ENCODE data around the gene LAD1.

The LAD1 gene

GRCh38 chr1:201422026-201422425 is 22.9 kb upstream of the LAD1 start:
- Histone ChIP-seq H3K4me3 (replicated peaks; ENCODE audit: insufficient read depth, low read length) (no peak overlapping the region), H3K27me3 (ENCODE audit: insufficient read depth, poor library complexity, severe bottlenecking) (no peaks in the 10 kb centered on the region), H3K27ac (replicated peaks) (no peak overlapping the region)
- TF ChIP-seq GABPA (IDR thresholded peaks at IDR 0.05; ENCODE audit: low read depth) (no peak), SPI1 (IDR thresholded peaks at IDR 0.05; ENCODE audit: borderline replicate concordance, low read depth) (no peak), REST (IDR thresholded peaks at IDR 0.05; ENCODE audit: insufficient replicate concordance, low read depth) (no peak), POLR2AphosphoS5 (IDR thresholded peaks at IDR 0.05; ENCODE audit: low read depth) (no peak)
- TF ChIP-seq, protein P1, sequence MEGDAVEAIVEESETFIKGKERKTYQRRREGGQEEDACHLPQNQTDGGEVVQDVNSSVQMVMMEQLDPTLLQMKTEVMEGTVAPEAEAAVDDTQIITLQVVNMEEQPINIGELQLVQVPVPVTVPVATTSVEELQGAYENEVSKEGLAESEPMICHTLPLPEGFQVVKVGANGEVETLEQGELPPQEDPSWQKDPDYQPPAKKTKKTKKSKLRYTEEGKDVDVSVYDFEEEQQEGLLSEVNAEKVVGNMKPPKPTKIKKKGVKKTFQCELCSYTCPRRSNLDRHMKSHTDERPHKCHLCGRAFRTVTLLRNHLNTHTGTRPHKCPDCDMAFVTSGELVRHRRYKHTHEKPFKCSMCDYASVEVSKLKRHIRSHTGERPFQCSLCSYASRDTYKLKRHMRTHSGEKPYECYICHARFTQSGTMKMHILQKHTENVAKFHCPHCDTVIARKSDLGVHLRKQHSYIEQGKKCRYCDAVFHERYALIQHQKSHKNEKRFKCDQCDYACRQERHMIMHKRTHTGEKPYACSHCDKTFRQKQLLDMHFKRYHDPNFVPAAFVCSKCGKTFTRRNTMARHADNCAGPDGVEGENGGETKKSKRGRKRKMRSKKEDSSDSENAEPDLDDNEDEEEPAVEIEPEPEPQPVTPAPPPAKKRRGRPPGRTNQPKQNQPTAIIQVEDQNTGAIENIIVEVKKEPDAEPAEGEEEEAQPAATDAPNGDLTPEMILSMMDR (IDR thresholded peaks at IDR 0.05; ENCODE audit: insufficient read depth, low read length), result no peak
- DNase-seq (ENCODE audit: low read depth in 1 of 2, low spot score in 1 of 2), result no peak

DNA sequence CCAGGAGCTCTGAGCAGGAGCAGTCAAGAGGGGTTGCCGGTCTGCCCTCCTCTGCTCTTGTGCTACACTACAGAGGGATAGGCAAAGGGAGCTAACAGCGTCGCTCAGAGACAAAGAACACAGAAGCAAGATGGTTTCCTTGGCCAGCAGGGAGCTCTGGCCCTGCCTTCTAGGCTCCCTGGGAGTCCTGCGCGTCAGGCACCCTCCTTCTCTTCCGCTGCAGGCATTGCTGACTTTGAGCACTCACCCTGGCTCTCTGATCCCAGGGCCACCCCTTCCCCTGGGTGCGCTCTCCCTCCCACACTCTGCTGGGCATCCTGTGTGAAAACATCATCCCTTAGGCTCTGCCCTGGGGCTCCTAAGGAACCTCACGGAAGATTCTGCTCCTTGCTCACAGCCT is 21.9 kb upstream of the LAD1 start:
- Histone ChIP-seq H3K4me3 (replicated peaks; ENCODE audit: insufficient read depth, low read length) (no peak overlapping the region), H3K27ac (replicated peaks) (no peak overlapping the region), H3K27me3 (ENCODE audit: insufficient read depth, poor library complexity, severe bottlenecking) (no peaks in the 10 kb centered on the region)
- TF ChIP-seq GABPA (IDR thresholded peaks at IDR 0.05; ENCODE audit: low read depth) (no peak), SPI1 (IDR thresholded peaks at IDR 0.05; ENCODE audit: borderline replicate concordance, low read depth) (no peak), POLR2AphosphoS5 (IDR thresholded peaks at IDR 0.05; ENCODE audit: low read depth) (no peak), REST (IDR thresholded peaks at IDR 0.05; ENCODE audit: insufficient replicate concordance, low read depth) (no peak)
- TF ChIP-seq, protein P1 (IDR thresholded peaks at IDR 0.05; ENCODE audit: insufficient read depth, low read length), result no peak
- DNase-seq (ENCODE audit: low read depth in 1 of 2, low spot score in 1 of 2), result no peak

DNA sequence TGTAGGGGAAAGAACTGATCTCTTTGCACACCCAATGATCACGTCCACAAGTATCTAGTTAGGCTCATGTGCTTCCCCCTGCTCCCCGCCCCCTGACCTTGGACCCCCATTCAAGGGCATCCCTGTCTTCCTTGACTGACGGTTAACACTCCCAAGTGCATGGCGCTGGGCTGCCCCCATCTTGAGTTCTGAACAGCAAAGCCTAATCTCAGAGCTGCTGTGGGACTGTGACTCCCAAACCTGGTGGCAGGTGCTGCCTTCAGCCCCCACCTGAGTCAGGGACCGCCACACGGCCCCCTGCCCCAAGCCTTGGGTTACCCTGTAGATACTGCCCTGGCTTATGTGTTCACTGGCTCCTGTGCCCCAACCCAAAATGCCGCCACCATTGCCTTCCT is 21.5 kb upstream of the LAD1 start:
- TF ChIP-seq REST (IDR thresholded peaks at IDR 0.05; ENCODE audit: insufficient replicate concordance, low read depth), result no peak
- TF ChIP-seq SPI1 (IDR thresholded peaks at IDR 0.05; ENCODE audit: borderline replicate concordance, low read depth), result no peak
- TF ChIP-seq, protein P1 (IDR thresholded peaks at IDR 0.05; ENCODE audit: insufficient read depth, low read length), result no peak
- no peak for TF ChIP-seq POLR2AphosphoS5 (IDR thresholded peaks at IDR 0.05; ENCODE audit: low read depth)
- TF ChIP-seq GABPA (IDR thresholded peaks at IDR 0.05; ENCODE audit: low read depth), result no peak
- Histone ChIP-seq H3K27ac (replicated peaks) (no peak overlapping the region), H3K27me3 (ENCODE audit: insufficient read depth, poor library complexity, severe bottlenecking) (no peaks in the 10 kb centered on the region), H3K4me3 (replicated peaks; ENCODE audit: insufficient read depth, low read length) (no peak overlapping the region)
- DNase-seq (ENCODE audit: low read depth in 1 of 2, low spot score in 1 of 2), result no peak
